WTC11 (cell line): ENCODE results near the gene S1PR2. TPM values are rescaled to one million over a fixed set of nuclear protein-coding genes. Genes with fewer than 3 reads are reported as not detected.

ENCODE experiments used
- ATAC-seq: fragments of 200-7000 bp; cut with Tn5 transposase; 2 replicates; pipeline ENCODE4 v1.10.0; 2021; ENCODE audit warnings: mild to moderate bottlenecking, moderate library complexity
- CTCF ChIA-PET: fragments of 300-600 bp; sonication (Branson Sonifier 250); formaldehyde crosslinking; loops from one replicate; lab custom pipeline; 2021; ENCODE audit warnings: antibody characterized with exemption; lab: Charles Lee
- POLR2A ChIA-PET: fragments of 350-600 bp; sonication (Branson Sonifier 250); formaldehyde crosslinking; loops from one replicate; lab custom pipeline; 2021; ENCODE audit warnings: antibody characterized with exemption; lab: Charles Lee
- DNase-seq: peaks from one replicate; pipeline ENCODE4 v3.0.0; 2021; ENCODE audit warnings: low spot score
- H3K27ac Mint-ChIP-seq: 2 replicates; pipeline ENCODE4 v1.8.0; 2021; ENCODE audit warnings: mixed read lengths
- H3K27me3 Mint-ChIP-seq: 2 replicates; pipeline ENCODE4 v1.8.0; 2021; ENCODE audit warnings: low read depth, mild to moderate bottlenecking, moderate library complexity, mixed read lengths
- H3K36me3 Mint-ChIP-seq: 2 replicates; pipeline ENCODE4 v1.8.0; 2021; ENCODE audit warnings: mixed read lengths
- H3K4me1 Mint-ChIP-seq: 2 replicates; pipeline ENCODE4 v1.8.0; 2022; ENCODE audit warnings: mixed read lengths
- H3K4me3 Mint-ChIP-seq: 2 replicates; pipeline ENCODE4 v1.8.0; 2021; ENCODE audit warnings: mild to moderate bottlenecking, moderate library complexity, mixed read lengths
- H3K9me3 Mint-ChIP-seq: 2 replicates; pipeline ENCODE4 v1.8.0; 2021; ENCODE audit warnings: mixed read lengths
- CREB1 ChIP-seq: sonication (generic); formaldehyde crosslinking; IDR thresholded peaks from 2 replicates; pipeline ENCODE4 v1.8.0; 2023; ENCODE audit warnings: mild to moderate bottlenecking, missing genetic modification reagents
- CTCF ChIP-seq: fragments of 200-600 bp; IDR thresholded peaks from 2 replicates; pipeline ENCODE4 v1.8.0; 2022; ENCODE audit warnings: antibody characterized with exemption
- E2F1 ChIP-seq: sonication (generic); formaldehyde crosslinking; IDR thresholded peaks from 2 replicates; pipeline ENCODE4 v1.8.0; 2022; ENCODE audit warnings: mild to moderate bottlenecking, missing genetic modification reagents
- E2F4 ChIP-seq: sonication (generic); formaldehyde crosslinking; IDR thresholded peaks from 2 replicates; pipeline ENCODE4 v1.8.1; 2022; ENCODE audit warnings: low read depth, mild to moderate bottlenecking, moderate library complexity, missing genetic modification reagents, borderline replicate concordance
- E2F5 ChIP-seq: sonication (generic); formaldehyde crosslinking; IDR thresholded peaks from 2 replicates; pipeline ENCODE4 v1.8.1; 2022; ENCODE audit warnings: mild to moderate bottlenecking, moderate library complexity, missing genetic modification reagents
- FOXP4 ChIP-seq: sonication (generic); formaldehyde crosslinking; IDR thresholded peaks from 2 replicates; pipeline ENCODE4 v1.8.0; 2022; ENCODE audit warnings: mild to moderate bottlenecking, missing genetic modification reagents
- GRHL2 ChIP-seq: fragments of 250-450 bp; sonication (Bioruptor Pico); IDR thresholded peaks from 2 replicates; pipeline ENCODE4 v1.8.0; 2022; ENCODE audit warnings: mild to moderate bottlenecking, moderate library complexity; ENCODE audit not compliant: insufficient replicate concordance, severe bottlenecking
- MLX ChIP-seq: sonication (generic); formaldehyde crosslinking; IDR thresholded peaks from 2 replicates; pipeline ENCODE4 v1.8.1; 2023; ENCODE audit warnings: mild to moderate bottlenecking, missing genetic modification reagents, moderate library complexity
- NFATC4 ChIP-seq: fragments of 250-450 bp; sonication (Bioruptor Pico); IDR thresholded peaks from 2 replicates; pipeline ENCODE4 v1.9.0; 2021; ENCODE audit warnings: mild to moderate bottlenecking
- NFYB ChIP-seq: sonication (generic); formaldehyde crosslinking; conservative IDR thresholded peaks from 2 replicates; pipeline ENCODE4 v1.8.0; 2022; ENCODE audit warnings: low read depth, missing genetic modification reagents
- RELA ChIP-seq: sonication (generic); formaldehyde crosslinking; IDR thresholded peaks from 2 replicates; pipeline ENCODE4 v1.8.1; 2022; ENCODE audit warnings: missing genetic modification reagents, mild to moderate bottlenecking, borderline replicate concordance
- SOX15 ChIP-seq: fragments of 250-450 bp; sonication (Bioruptor Pico); IDR thresholded peaks from 2 replicates; pipeline ENCODE4 v1.9.0; 2021; ENCODE audit warnings: mild to moderate bottlenecking
- ZNF317 ChIP-seq: sonication (generic); formaldehyde crosslinking; IDR thresholded peaks from 2 replicates; pipeline ENCODE4 v1.8.1; 2023; ENCODE audit warnings: low read depth, mild to moderate bottlenecking, moderate library complexity, missing genetic modification reagents, borderline replicate concordance
- ZNF512 ChIP-seq: sonication (generic); formaldehyde crosslinking; IDR thresholded peaks from 2 replicates; pipeline ENCODE4 v1.8.1; 2022; ENCODE audit warnings: missing genetic modification reagents, borderline replicate concordance
- ZSCAN18 ChIP-seq: fragments of 250-450 bp; sonication (Bioruptor Pico); IDR thresholded peaks from 2 replicates; pipeline ENCODE4 v2.1.2; 2022; ENCODE audit warnings: mild to moderate bottlenecking, moderate library complexity
- total RNA-seq: library from RNA; stranded (reverse); gene quantifications from 3 replicates; pipeline ENCODE4 v1.2.3, GENCODE V29; 2021

Gene S1PR2
- total RNA-seq, 1 experiment from 2014 or later: 13.2 TPM

GRCh38 chr19:10226021-10226375 is 5.1 kb downstream of the S1PR2 start (continued):
- TF ChIP-seq ZNF317 (no peak), RELA (CRISPR knock-in tag) (no peak), CREB1 (CRISPR knock-in tag) (no peak), NFYB (CRISPR knock-in tag) (no peak)

- ChIA-PET CTCF (interaction anchor here (1.1 kb wide), 1 partner anchor 26 kb away, joined by 4 read pairs; no protein-coding TSS in a partner anchor), POLR2A (no interaction called here)
- Mint-ChIP-seq H3K36me3 (peaks cover 8% of the 10 kb centered on the region), H3K9me3 (peaks cover 4% of the 10 kb centered on the region; the same call in 1 of the 2 replicates)
- ATAC-seq: no peak
- TF ChIP-seq NFATC4 (CRISPR knock-in tag) (no peak), FOXP4 (no peak), GRHL2 (CRISPR knock-in tag) (no peak), MLX (CRISPR knock-in tag) (no peak), CTCF (no peak), ZSCAN18 (CRISPR knock-in tag) (no peak), ZNF512 (CRISPR knock-in tag) (no peak), E2F4 (CRISPR knock-in tag) (no peak), SOX15 (no peak), E2F5 (CRISPR knock-in tag) (no peak), E2F1 (CRISPR knock-in tag) (no peak)
- TF ChIP-seq, all 79 proteins: peak for 0
- no peak overlapping the region for H3K27ac Mint-ChIP-seq
- H3K27me3 Mint-ChIP-seq: no peaks in the 10 kb centered on the region
- H3K4me1 Mint-ChIP-seq: peaks cover 5% of the 10 kb centered on the region
- no peak for DNase-seq
- H3K4me3 Mint-ChIP-seq: no peak overlapping the region
Measured at GRCh38 chr19:10224337-10224736, 6.8 kb downstream of the S1PR2 start.
